HCT116 (cell line): ENCODE data around the gene PTPRR. TPM values are rescaled to one million over a fixed set of nuclear protein-coding genes. Genes with fewer than 3 reads are reported as not detected.

Source experiments
- ATAC-seq: fragments of 200-7000 bp; cut with Tn5 transposase; 2 replicates; pipeline ENCODE4 v1.9.1; 2020; ENCODE audit warnings: mild to moderate bottlenecking, moderate library complexity
- BruUV-seq: library from RNA; stranded (reverse); fragments of 400-500 nt; replicated peaks from 2 replicates; lab custom pipeline; 2021; lab: Mats Ljungman, UMichigan
- CTCF ChIA-PET: fragments of 300-600 bp; sonication (Branson Sonifier 250); formaldehyde crosslinking; loops from one replicate; lab custom pipeline; 2021; ENCODE audit warnings: antibody characterized with exemption; lab: Charles Lee
- POLR2A ChIA-PET: fragments of 300-600, 350-600 bp; sonication (Branson Sonifier 250); formaldehyde crosslinking; loops from one replicate; lab custom pipeline; 2021; ENCODE audit warnings: antibody characterized with exemption; lab: Charles Lee
- RAD21 ChIA-PET, 2 experiments: fragments of 300-600 bp; sonication (Branson Sonifier 250); formaldehyde crosslinking; loops; one replicate each; lab custom pipeline; 2023; ENCODE audit warnings: low total read pairs in 2 of 2; ENCODE audit not compliant: uncharacterized antibody in 2 of 2, unreplicated experiment in 2 of 2, low non-redundant PET in 1 of 2; lab: Charles Lee
- DNase-seq: peaks from one replicate; pipeline ENCODE4 v3.0.0-alpha.2; 2010; ENCODE audit warnings: low read depth, low spot score
- H2AFZ ChIP-seq: fragments of 200-600 bp; shearing (Covaris generic), sonication (generic); 2 replicates; pipeline ENCODE4 v1.6.1; 2017; ENCODE audit warnings: low read depth, mixed run types, mixed read lengths, antibody characterized with exemption, low read length; ENCODE audit not compliant: poor library complexity, severe bottlenecking
- H3K27ac ChIP-seq: 2 replicates; pipeline ENCODE4 v1.5.1; 2012; ENCODE audit warnings: low read depth, low read length
- H3K27me3 ChIP-seq: fragments of 200-600 bp; sonication (generic); 2 replicates; pipeline ENCODE4 v1.6.1; 2016; ENCODE audit warnings: mixed run types, low read length, mixed read lengths; ENCODE audit not compliant: insufficient read depth
- H3K36me3 ChIP-seq, 2 experiments: fragments of 200-500 bp in 1 of 2; fragments of 200-600 bp in 1 of 2; sonication (Bioruptor generic) in 1 of 2; sonication (generic) in 1 of 2; 2 replicates each; pipeline versions ENCODE4 v1.5.1 to v1.6.1; 2014 to 2016; ENCODE audit warnings: low read length in 2 of 2, inconsistent platforms in 1 of 2, mixed read lengths in 1 of 2, mixed run types in 1 of 2; ENCODE audit not compliant: insufficient read depth in 2 of 2, control insufficient read depth in 1 of 2
- H3K4me1 ChIP-seq, 2 experiments: fragments of 200-600 bp in 1 of 2; sonication (generic) in 1 of 2; 2 replicates each; pipeline versions ENCODE4 v1.5.1 to v1.6.1; 2012 to 2017; ENCODE audit warnings: low read length in 2 of 2, inconsistent platforms in 1 of 2, mild to moderate bottlenecking in 1 of 2, mixed read lengths in 1 of 2, mixed run types in 1 of 2, moderate library complexity in 1 of 2; ENCODE audit not compliant: insufficient read depth in 2 of 2, control insufficient read depth in 1 of 2
- H3K4me2 ChIP-seq: fragments of 200-600 bp; sonication (generic); 2 replicates; pipeline ENCODE4 v1.6.1; 2017; ENCODE audit warnings: mixed run types, low read length, mixed read lengths
- H3K4me3 ChIP-seq, 2 experiments: fragments of 200-600 bp in 1 of 2; sonication (generic) in 1 of 2; replicated peaks in 1 of 2; 2 replicates each; pipeline ENCODE4 v1.5.1; 2011 to 2016; ENCODE audit warnings: low read length in 2 of 2, control low read depth in 1 of 2, low read depth in 1 of 2, mild to moderate bottlenecking in 1 of 2, mixed read lengths in 1 of 2, mixed run types in 1 of 2
- H3K79me2 ChIP-seq: fragments of 200-600 bp; sonication (generic); 2 replicates; pipeline ENCODE4 v1.6.1; 2017; ENCODE audit warnings: mild to moderate bottlenecking, mixed run types, low read length, moderate library complexity, mixed read lengths; ENCODE audit not compliant: insufficient read depth
- H3K9ac ChIP-seq: fragments of 200-600 bp; sonication (generic); 2 replicates; pipeline ENCODE4 v1.6.1; 2016; ENCODE audit warnings: low read length, mixed read lengths
- H3K9me2 ChIP-seq: fragments of 200-600 bp; sonication (generic), shearing (Covaris generic); 2 replicates; pipeline ENCODE4 v1.6.1; 2017; ENCODE audit warnings: mixed run types, mild to moderate bottlenecking, moderate library complexity; ENCODE audit not compliant: insufficient read depth
- H3K9me3 ChIP-seq, 2 experiments: fragments of 200-500 bp in 1 of 2; fragments of 200-600 bp in 1 of 2; sonication (Bioruptor generic) in 1 of 2; sonication (generic) in 1 of 2; 2 replicates each; pipeline ENCODE4 v1.6.1; 2014 to 2017; ENCODE audit warnings: low read length in 2 of 2, mixed read lengths in 2 of 2, inconsistent platforms in 1 of 2, low read depth in 1 of 2, mild to moderate bottlenecking in 1 of 2, mixed run types in 1 of 2, moderate library complexity in 1 of 2; ENCODE audit not compliant: control insufficient read depth in 1 of 2, insufficient read depth in 1 of 2
- H4K20me1 ChIP-seq: fragments of 200-600 bp; sonication (generic), shearing (Covaris generic); 2 replicates; pipeline ENCODE4 v1.6.1; 2017; ENCODE audit warnings: mixed run types, mild to moderate bottlenecking, moderate library complexity; ENCODE audit not compliant: insufficient read depth
- EZH2 ChIP-seq: fragments of 200-600 bp; sonication (generic); IDR thresholded peaks from 2 replicates; pipeline ENCODE4 v1.6.1; 2017; ENCODE audit warnings: antibody characterized with exemption, mixed run types
- EZH2phosphoT487 ChIP-seq: fragments of 200-600 bp; IDR thresholded peaks from 2 replicates; pipeline ENCODE4 v1.6.1; 2018; ENCODE audit warnings: antibody characterized with exemption, borderline replicate concordance
- FOSL1 ChIP-seq: IDR thresholded peaks from 2 replicates; pipeline ENCODE4 v1.6.1; 2012; ENCODE audit warnings: low read depth
- JUND ChIP-seq: IDR thresholded peaks from 2 replicates; pipeline ENCODE4 v1.6.1; 2012
- POLR2A ChIP-seq: IDR thresholded peaks from 2 replicates; pipeline ENCODE4 v1.7.0; 2011; ENCODE audit warnings: borderline replicate concordance; ENCODE audit not compliant: insufficient read depth, insufficient read length; ENCODE audit errors: extremely low read depth
- SP1 ChIP-seq: IDR thresholded peaks from 2 replicates; pipeline ENCODE4 v1.6.1; 2012; ENCODE audit warnings: low read depth
- SRF ChIP-seq: IDR thresholded peaks from 2 replicates; pipeline ENCODE4 v1.6.1; 2012; ENCODE audit warnings: low read depth
- YY1 ChIP-seq: IDR thresholded peaks from 2 replicates; pipeline ENCODE4 v1.6.1; 2011; ENCODE audit warnings: low read length, low read depth, moderate library complexity, mild to moderate bottlenecking; ENCODE audit not compliant: insufficient replicate concordance; ENCODE audit errors: extremely low read depth
- ZNF274 ChIP-seq: fragments of 200-500 bp; sonication (Bioruptor generic); IDR thresholded peaks from 2 replicates; pipeline ENCODE4 v1.6.1; 2014; ENCODE audit warnings: mild to moderate bottlenecking, low read depth, low read length, inconsistent platforms
- intact Hi-C: fragments of 100-400 bp; cut with micrococcal nuclease; formaldehyde crosslinking; loops from 2 replicates; pipeline ENCODE4 v1.10.0; 2022
- total RNA-seq: library from RNA; stranded (reverse); gene quantifications from one replicate; pipeline ENCODE4 v1.2.1, GENCODE V29; 2021; ENCODE audit not compliant: unreplicated experiment
- TF ChIP-seq, protein P1 (sequence below): IDR thresholded peaks from 2 replicates; pipeline ENCODE4 v1.6.1; 2012
- TF ChIP-seq, protein P2 (sequence below): IDR thresholded peaks from 2 replicates; pipeline ENCODE4 v1.6.1; 2011; ENCODE audit warnings: mild to moderate bottlenecking, low read length, moderate library complexity; ENCODE audit not compliant: insufficient replicate concordance; ENCODE audit errors: extremely low read depth
- TF ChIP-seq, protein P3 (sequence below): IDR thresholded peaks from 2 replicates; pipeline ENCODE4 v1.6.1; 2012

PTPRR gene
- total RNA-seq, 1 experiment from 2014 or later, result 0.27 TPM

DNA sequence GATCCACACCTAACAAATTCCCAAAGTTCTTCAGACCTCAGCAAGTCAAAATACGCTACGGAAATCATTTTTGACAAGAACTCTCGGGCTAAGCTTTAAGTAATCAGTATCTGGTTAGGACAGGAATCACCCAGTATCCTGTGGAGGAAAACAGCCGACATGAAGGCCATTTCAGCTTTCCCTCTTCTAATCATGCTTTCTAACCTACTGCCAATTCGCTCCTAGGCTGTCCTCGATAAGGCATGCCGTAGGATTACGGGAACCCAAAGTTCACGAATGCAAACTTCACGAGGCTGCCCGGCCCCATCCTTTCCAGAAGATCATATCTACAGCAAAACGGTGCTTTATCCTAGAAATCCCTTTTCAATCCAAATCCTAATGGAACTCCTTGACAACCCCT, 201.5 kb downstream of the PTPRR start:
- Histone ChIP-seq H3K27me3 (no peaks in the 10 kb centered on the region), H3K79me2 (no peaks in the 10 kb centered on the region), H3K9me3 (no peaks in the 10 kb centered on the region), H2AFZ (no peak overlapping the region), H3K4me3 (no peak overlapping the region), H3K36me3 (no peaks in the 10 kb centered on the region), H3K4me1 (no peaks in the 10 kb centered on the region), H3K4me2 (no peak overlapping the region), H4K20me1 (no peaks in the 10 kb centered on the region), H3K27ac (no peak overlapping the region), H3K9me2 (no peaks in the 10 kb centered on the region), H3K9ac (no peak overlapping the region)
- POLR2A ChIA-PET, result no interaction called here
- CTCF ChIA-PET, result interaction anchor here (0.7 to 2.4 kb wide), 3 partner anchors 128 to 839 kb away, joined by 3 to 11 read pairs (median 5); no protein-coding TSS in a partner anchor
- RAD21 ChIA-PET, result no interaction called here
- ATAC-seq (no peak), DNase-seq (no peak)
- TF ChIP-seq FOSL1 (no peak), JUND (no peak), SP1 (no peak), EZH2 (no peak), SRF (no peak), ZNF274 (no peak)
- TF ChIP-seq, protein P1, sequence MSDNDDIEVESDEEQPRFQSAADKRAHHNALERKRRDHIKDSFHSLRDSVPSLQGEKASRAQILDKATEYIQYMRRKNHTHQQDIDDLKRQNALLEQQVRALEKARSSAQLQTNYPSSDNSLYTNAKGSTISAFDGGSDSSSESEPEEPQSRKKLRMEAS, result no peak
- intact Hi-C loops, result no loop called here
- no TSS peak for BruUV-seq

DNA sequence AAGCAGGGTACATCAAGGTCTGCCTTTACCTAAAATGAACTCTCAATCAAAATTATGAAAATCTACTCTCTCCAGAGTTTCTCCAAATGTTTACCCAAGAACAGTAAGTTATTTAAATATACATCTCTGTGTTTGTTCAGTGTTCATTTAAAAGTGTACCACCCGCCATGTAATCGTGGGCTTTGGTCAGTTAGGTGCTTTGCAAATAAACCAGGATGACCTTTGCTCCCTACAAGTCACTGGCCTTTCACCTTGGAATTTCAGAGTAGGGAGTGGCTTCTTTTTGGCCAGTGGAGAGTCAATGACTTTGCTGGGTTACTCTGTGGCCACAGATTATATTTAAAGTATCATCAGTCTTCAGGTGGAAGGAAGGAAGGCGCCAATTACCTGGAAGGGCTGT, 208.7 kb downstream of the PTPRR start:
- Histone ChIP-seq H4K20me1 (no peaks in the 10 kb centered on the region), H3K4me1 (no peaks in the 10 kb centered on the region), H3K9ac (no peak overlapping the region), H3K79me2 (no peaks in the 10 kb centered on the region), H2AFZ (no peak overlapping the region), H3K4me2 (no peak overlapping the region), H3K9me3 (no peaks in the 10 kb centered on the region), H3K27ac (no peak overlapping the region), H3K36me3 (no peaks in the 10 kb centered on the region), H3K27me3 (no peaks in the 10 kb centered on the region), H3K4me3 (no peak overlapping the region), H3K9me2 (no peaks in the 10 kb centered on the region)
- intact Hi-C loops, result no loop called here
- ChIA-PET CTCF (no interaction called here), POLR2A (no interaction called here), RAD21 (no interaction called here)
- TF ChIP-seq EZH2phosphoT487, result no peak
- TF ChIP-seq, protein P2, sequence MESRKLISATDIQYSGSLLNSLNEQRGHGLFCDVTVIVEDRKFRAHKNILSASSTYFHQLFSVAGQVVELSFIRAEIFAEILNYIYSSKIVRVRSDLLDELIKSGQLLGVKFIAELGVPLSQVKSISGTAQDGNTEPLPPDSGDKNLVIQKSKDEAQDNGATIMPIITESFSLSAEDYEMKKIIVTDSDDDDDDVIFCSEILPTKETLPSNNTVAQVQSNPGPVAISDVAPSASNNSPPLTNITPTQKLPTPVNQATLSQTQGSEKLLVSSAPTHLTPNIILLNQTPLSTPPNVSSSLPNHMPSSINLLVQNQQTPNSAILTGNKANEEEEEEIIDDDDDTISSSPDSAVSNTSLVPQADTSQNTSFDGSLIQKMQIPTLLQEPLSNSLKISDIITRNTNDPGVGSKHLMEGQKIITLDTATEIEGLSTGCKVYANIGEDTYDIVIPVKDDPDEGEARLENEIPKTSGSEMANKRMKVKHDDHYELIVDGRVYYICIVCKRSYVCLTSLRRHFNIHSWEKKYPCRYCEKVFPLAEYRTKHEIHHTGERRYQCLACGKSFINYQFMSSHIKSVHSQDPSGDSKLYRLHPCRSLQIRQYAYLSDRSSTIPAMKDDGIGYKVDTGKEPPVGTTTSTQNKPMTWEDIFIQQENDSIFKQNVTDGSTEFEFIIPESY, result no peak
- no peak for TF ChIP-seq POLR2A
- TF ChIP-seq, protein P3, sequence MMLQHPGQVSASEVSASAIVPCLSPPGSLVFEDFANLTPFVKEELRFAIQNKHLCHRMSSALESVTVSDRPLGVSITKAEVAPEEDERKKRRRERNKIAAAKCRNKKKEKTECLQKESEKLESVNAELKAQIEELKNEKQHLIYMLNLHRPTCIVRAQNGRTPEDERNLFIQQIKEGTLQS, result no peak
- no peak for TF ChIP-seq YY1
- DNase-seq (no peak), ATAC-seq (no peak)
- BruUV-seq, result no TSS peak
